Keratinocyte (primary cell): ENCODE data around the gene PBOV1. TPM values are rescaled to one million over a fixed set of nuclear protein-coding genes. Genes with fewer than 3 reads are reported as not detected.

Experiments used
- DNase-seq: peaks from one replicate; pipeline ENCODE4 v3.0.0-alpha.2; 2011; ENCODE audit warnings: low read depth, missing footprints, low spot score
- FAIRE-seq: peaks from 2 replicates; lab custom pipeline; 2011; peaks lifted over from hg19 to GRCh38; lab: Jason Lieb, UNC
- H2AFZ ChIP-seq: 2 replicates; pipeline ENCODE4 v1.6.0; 2012; ENCODE audit warnings: low read length, control low read depth, inconsistent platforms; ENCODE audit not compliant: control insufficient read depth
- H3K27ac ChIP-seq: 2 replicates; pipeline ENCODE4 v1.5.1; 2011; ENCODE audit warnings: low read length; ENCODE audit not compliant: control insufficient read depth, insufficient read depth
- H3K27me3 ChIP-seq: 3 replicates; pipeline ENCODE4 v1.6.0; 2011; ENCODE audit warnings: low read length; ENCODE audit not compliant: control insufficient read depth, insufficient read depth; ENCODE audit errors: extremely low read depth
- H3K36me3 ChIP-seq, 2 experiments: 2 replicates in 1 of 2; 3 replicates in 1 of 2; pipeline ENCODE4 v1.5.1; 2011; ENCODE audit warnings: low read length in 2 of 2, mild to moderate bottlenecking in 1 of 2; ENCODE audit not compliant: control insufficient read depth in 2 of 2, insufficient read depth in 2 of 2; ENCODE audit errors: extremely low read depth in 1 of 2
- H3K4me1 ChIP-seq: 3 replicates; pipeline ENCODE4 v1.5.1; 2011; ENCODE audit warnings: low read length; ENCODE audit not compliant: control insufficient read depth, insufficient read depth; ENCODE audit errors: extremely low read depth
- H3K4me2 ChIP-seq: 3 replicates; pipeline ENCODE4 v1.6.0; 2011; ENCODE audit warnings: low read depth, low read length; ENCODE audit not compliant: control insufficient read depth, insufficient read depth; ENCODE audit errors: extremely low read depth
- H3K4me3 ChIP-seq, 3 experiments: fragments of 200-600 bp in 1 of 3; sonication (generic) in 1 of 3; 2 replicates in 2 of 3; 3 replicates in 1 of 3; pipeline ENCODE4 v1.5.1; 2011 to 2016; ENCODE audit warnings: low read length in 3 of 3, mild to moderate bottlenecking in 3 of 3, control low read depth in 2 of 3, inconsistent platforms in 1 of 3, low read depth in 1 of 3, mixed read lengths in 1 of 3, mixed run types in 1 of 3, moderate library complexity in 1 of 3; ENCODE audit not compliant: control insufficient read depth in 2 of 3, insufficient read depth in 2 of 3; ENCODE audit errors: extremely low read depth in 1 of 3
- H3K79me2 ChIP-seq: 2 replicates; pipeline ENCODE4 v1.6.0; 2012; ENCODE audit warnings: low read length; ENCODE audit not compliant: control insufficient read depth, insufficient read depth
- H3K9ac ChIP-seq: 3 replicates; pipeline ENCODE4 v1.6.0; 2011; ENCODE audit warnings: low read length; ENCODE audit not compliant: control insufficient read depth, insufficient read depth; ENCODE audit errors: extremely low read depth
- H3K9me1 ChIP-seq: 3 replicates; pipeline ENCODE4 v1.6.0; 2011; ENCODE audit warnings: low read length; ENCODE audit not compliant: control insufficient read depth, insufficient read depth; ENCODE audit errors: extremely low read depth
- H3K9me3 ChIP-seq: 2 replicates; pipeline ENCODE4 v1.5.1; 2012; ENCODE audit warnings: low read depth, low read length; ENCODE audit not compliant: control insufficient read depth
- H4K20me1 ChIP-seq: 3 replicates; pipeline ENCODE4 v1.6.0; 2011; ENCODE audit warnings: low read length; ENCODE audit not compliant: control insufficient read depth, insufficient read depth; ENCODE audit errors: extremely low read depth
- EZH2 ChIP-seq: IDR thresholded peaks from one replicate; pipeline ENCODE4 v1.6.1; 2012; ENCODE audit warnings: inconsistent platforms, mild to moderate bottlenecking, low read length, moderate library complexity
- dilution Hi-C: fragments of 300-500 bp; cut with MboI; formaldehyde crosslinking; loops from one replicate; pipeline ENCODE4 v1.7.0; 2020; ENCODE audit warnings: low sequenced_read_pairs; ENCODE audit not compliant: extremely low pct_ligation_motif_present
- polyA plus RNA-seq, 5 experiments: library from polyadenylated mRNA; depleted of rRNA in 3 of 5; stranded (reverse) in 3 of 5; stranded (forward) in 1 of 5; unstranded in 1 of 5; fragments of >200 nt; gene quantifications; 1 replicate in 1 of 5; 2 replicates in 3 of 5; 3 replicates in 1 of 5; pipeline versions ENCODE4 v1.2.1 to v1.2.3, GENCODE V29; 2011 to 2012; ENCODE audit warnings: missing spikeins in 2 of 5, low read depth in 1 of 5, low replicate concordance in 1 of 5
- TF ChIP-seq, protein P1 (sequence below), 3 experiments: IDR thresholded peaks in 1 of 3; conservative IDR thresholded peaks in 1 of 3; optimal IDR thresholded peaks in 1 of 3; 2 replicates in 2 of 3; 3 replicates in 1 of 3; pipeline versions ENCODE3 to v1.5.1; 2011; ENCODE audit warnings: low read length in 3 of 3, mild to moderate bottlenecking in 3 of 3, moderate library complexity in 2 of 3, control low read depth in 1 of 3, inconsistent platforms in 1 of 3; ENCODE audit not compliant: insufficient read depth in 2 of 3; ENCODE audit errors: extremely low read depth in 1 of 3

PBOV1 gene
- polyA plus RNA-seq, 1 donor (not counting 4 experiments of a cell fraction or from before 2014, with no cell fraction given) = not detected

GRCh38 chr6:138184230-138184629 lies 34.1 kb downstream of the PBOV1 start:
- FAIRE-seq (no peak), DNase-seq (no peak)
- Histone ChIP-seq H3K36me3 (no peaks in the 10 kb centered on the region), H4K20me1 (no peaks in the 10 kb centered on the region), H3K4me3 (no peak overlapping the region), H3K9me1 (no peaks in the 10 kb centered on the region), H3K79me2 (no peaks in the 10 kb centered on the region), H3K4me2 (no peak overlapping the region), H3K4me1 (no peaks in the 10 kb centered on the region), H3K9ac (no peak overlapping the region), H3K9me3 (no peaks in the 10 kb centered on the region), H3K27me3 (peaks cover 7% of the 10 kb centered on the region), H3K27ac (no peak overlapping the region), H2AFZ (no peak overlapping the region)
- TF ChIP-seq, protein P1, sequence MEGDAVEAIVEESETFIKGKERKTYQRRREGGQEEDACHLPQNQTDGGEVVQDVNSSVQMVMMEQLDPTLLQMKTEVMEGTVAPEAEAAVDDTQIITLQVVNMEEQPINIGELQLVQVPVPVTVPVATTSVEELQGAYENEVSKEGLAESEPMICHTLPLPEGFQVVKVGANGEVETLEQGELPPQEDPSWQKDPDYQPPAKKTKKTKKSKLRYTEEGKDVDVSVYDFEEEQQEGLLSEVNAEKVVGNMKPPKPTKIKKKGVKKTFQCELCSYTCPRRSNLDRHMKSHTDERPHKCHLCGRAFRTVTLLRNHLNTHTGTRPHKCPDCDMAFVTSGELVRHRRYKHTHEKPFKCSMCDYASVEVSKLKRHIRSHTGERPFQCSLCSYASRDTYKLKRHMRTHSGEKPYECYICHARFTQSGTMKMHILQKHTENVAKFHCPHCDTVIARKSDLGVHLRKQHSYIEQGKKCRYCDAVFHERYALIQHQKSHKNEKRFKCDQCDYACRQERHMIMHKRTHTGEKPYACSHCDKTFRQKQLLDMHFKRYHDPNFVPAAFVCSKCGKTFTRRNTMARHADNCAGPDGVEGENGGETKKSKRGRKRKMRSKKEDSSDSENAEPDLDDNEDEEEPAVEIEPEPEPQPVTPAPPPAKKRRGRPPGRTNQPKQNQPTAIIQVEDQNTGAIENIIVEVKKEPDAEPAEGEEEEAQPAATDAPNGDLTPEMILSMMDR (optimal IDR thresholded peaks at IDR 0.05 in 1 of 3, IDR thresholded peaks at IDR 0.05 in 1 of 3, conservative IDR thresholded peaks at IDR 0.05 in 1 of 3; ENCODE audit: extremely low read depth in 1 of 3, insufficient read depth in 2 of 3, low read length in 3 of 3) = no peak
- dilution Hi-C loops = no loop called here

- dilution Hi-C loops = no loop called here
- FAIRE-seq = no peak
Measured at GRCh38 chr6:138183790-138184134, 34.5 kb downstream of the PBOV1 start.

More at GRCh38 chr6:138183790-138184134, 34.5 kb downstream of the PBOV1 start:
- H3K36me3 ChIP-seq = no peaks in the 10 kb centered on the region
- H3K4me2 ChIP-seq = no peak overlapping the region
- no peaks in the 10 kb centered on the region for H4K20me1 ChIP-seq
- H3K27ac ChIP-seq = no peak overlapping the region
- no peak for DNase-seq
- no peak overlapping the region for H2AFZ ChIP-seq
- H3K9me3 ChIP-seq = no peaks in the 10 kb centered on the region
- no peaks in the 10 kb centered on the region for H3K79me2 ChIP-seq
- no peaks in the 10 kb centered on the region for H3K9me1 ChIP-seq
- peaks cover 7% of the 10 kb centered on the region for H3K27me3 ChIP-seq
- H3K9ac ChIP-seq = no peak overlapping the region
- TF ChIP-seq, protein P1 (optimal IDR thresholded peaks at IDR 0.05 in 1 of 3, IDR thresholded peaks at IDR 0.05 in 1 of 3, conservative IDR thresholded peaks at IDR 0.05 in 1 of 3; ENCODE audit: extremely low read depth in 1 of 3, insufficient read depth in 2 of 3, low read length in 3 of 3) = no peak
- TF ChIP-seq EZH2 = no peak
- H3K4me3 ChIP-seq = no peak overlapping the region
- no peaks in the 10 kb centered on the region for H3K4me1 ChIP-seq
